DMS 273 (cell line): ENCODE results near the gene USP9Y.

Experiments
- DNase-seq: peaks from one replicate; lab custom pipeline; 2025; ENCODE audit not compliant: unreplicated experiment; lab: John Stamatoyannopoulos, UW

Gene USP9Y

GRCh38 chrY:12784521-12784920, 83.5 kb downstream of the USP9Y start:
- DNase-seq, result no peak

DNA sequence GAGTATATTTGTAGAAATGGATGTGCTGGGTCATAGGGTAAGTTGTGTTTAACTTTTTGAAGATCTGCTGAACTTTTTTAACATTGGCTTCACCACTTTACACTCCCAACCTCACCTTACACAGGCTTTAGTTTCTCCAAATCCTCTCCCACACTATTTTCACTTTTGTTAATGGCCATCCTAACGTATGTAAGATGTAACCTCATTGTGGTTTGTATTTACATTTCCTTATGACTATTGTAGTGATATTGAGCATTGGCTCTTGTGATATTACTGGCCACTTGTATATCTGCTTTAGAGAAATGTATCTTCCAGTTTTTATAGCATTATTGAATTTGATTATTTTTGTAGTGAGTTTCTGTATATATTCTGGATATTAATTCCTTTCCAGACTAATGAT, 93.0 kb downstream of the USP9Y start:
- no peak for DNase-seq

DNA sequence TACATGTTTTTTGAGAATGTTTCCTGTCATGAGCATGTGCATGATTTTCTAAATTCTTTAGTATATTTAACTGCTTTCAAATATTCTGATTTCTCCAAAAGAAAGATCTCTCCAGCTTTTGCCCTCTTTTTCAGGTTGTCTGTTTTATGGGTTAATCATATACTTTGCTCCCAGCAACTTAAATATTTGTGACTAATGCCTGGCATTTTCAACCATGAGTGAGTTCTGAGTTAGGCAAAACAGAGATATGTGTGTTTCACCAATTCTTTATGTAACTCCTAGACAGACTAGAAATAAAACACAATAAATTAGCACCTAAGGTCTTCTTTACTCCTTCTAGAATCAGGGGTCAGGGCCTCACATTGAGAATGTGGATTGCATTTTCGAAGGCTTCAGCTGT, 107.0 kb downstream of the USP9Y start:
- no peak for DNase-seq

DNA sequence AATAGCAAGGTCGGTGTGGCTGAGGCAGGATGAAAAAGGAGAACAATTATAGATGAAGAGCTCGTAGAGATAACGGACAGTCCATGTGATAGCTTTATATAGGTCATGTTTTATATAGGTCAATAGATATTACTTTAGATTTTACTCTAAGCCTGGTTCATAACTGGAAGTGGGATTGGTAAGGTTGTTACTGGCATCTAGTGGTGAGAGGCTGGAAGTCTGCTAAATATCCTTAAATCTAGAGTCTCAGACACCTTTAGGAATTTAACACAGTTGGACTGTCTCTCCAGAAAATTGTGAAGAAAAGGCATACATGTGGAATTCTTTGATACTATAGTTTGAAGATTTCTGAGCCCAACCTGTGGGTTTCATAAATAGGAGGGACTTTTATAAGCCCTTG, 108.0 kb downstream of the USP9Y start:
- no peak for DNase-seq

DNA sequence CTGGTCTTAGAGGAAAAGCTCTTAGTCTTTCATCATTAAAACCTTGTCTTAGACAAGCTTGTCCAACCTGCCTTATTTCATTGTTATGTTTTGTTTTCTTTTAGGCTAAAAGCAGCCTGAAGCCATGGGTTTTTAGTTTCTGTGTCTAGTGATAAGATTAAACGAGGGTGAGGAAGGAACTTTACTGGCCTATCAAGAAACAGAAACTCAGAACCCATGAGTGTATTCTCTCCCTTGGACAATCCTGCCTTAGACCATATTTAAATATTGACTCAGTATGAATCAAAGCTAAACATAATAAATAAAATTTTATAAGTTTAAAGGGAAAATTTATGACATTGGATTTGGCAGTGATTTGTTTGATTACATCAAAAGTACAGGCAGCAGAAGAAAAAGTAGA, 122.4 kb downstream of the USP9Y start:
- no peak for DNase-seq

DNA sequence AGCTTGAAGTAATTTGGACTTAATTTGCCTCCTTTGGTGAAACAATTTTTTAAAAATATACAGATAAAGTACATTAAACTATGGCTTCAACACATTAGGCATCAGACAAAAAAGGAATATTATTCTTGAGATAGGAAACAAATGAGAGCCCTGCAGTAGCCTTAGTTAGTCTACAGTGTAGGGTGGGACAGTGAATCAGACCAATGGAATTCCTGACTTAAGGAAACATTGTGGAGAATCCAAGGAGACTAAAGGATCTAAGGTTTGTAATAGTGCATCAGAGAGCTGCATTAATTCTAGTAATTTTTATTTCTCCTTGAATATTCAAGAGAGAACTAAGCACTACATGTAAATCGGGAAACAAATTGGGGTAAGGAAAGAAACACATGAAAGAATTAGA, 125.8 kb downstream of the USP9Y start:
- no peak for DNase-seq

DNA sequence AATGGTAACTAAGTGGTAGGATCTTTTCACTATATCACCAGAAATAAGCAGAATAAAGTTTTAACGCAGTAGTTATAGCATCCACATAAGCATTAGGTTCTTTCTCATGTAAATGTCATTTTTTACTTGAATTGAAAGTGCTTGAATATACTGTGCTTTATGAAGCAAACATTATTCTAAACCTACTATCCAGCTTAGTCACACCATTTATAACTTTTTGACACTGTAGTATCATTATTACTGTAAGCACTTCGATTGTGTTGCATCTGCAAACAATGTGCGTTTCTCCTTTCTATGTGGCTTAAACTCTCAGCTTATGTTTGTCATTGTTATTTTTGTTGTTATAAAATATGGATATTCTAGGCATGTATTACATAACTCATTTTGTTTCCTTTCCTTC, 132.3 kb downstream of the USP9Y start:
- DNase-seq, result no peak

DNA sequence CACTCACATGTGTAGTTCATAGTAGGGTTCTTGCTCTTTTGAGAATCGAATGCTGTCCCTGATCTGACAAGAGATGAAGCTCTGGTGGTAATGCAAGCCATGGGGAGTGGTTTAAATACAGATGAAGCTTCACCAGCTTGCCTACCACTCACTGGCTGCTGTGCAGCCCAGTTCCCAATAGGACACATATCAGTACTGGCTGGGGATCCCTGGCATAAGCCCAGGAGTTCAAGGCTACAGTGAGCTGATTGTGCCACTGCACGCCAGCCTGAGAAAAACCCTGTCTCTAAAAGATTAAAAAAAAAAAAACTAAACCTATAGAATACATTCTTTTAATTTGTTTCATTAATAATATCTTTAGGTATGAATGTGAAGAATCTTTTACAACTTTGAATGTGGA, 136.5 kb downstream of the USP9Y start:
- DNase-seq, result no peak

GRCh38 chrY:12841368-12841767, 140.3 kb downstream of the USP9Y start:
- no peak for DNase-seq

- no peak for DNase-seq
These were observed 145.8 kb downstream of the USP9Y start for GRCh38 chrY:12846793-12847192.

DNA sequence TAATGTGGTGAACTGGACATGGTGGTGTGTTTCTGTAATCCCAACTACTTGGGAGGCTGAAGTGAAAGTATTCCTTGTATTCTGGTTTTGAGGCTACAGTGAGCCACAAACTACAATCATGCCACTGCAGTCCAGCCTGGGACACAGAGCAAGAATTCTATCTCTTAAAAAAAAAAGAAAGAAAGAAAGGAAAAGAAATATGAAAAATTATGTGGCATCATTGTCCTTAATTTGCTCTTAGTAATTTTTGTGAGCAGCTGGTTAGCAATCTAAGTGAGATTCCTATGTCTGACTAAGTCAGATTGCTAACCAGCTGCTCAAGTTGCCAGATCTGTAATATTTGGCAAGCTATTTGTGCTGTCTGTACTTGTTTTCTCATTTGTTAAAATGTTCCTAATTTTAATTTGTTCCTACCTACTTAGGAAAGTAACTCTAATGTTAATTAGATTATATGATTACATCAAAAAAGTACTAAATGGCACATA, 154.8 kb downstream of the USP9Y start:
- DNase-seq, result no peak

- DNase-seq, result no peak
These were observed 166.9 kb downstream of the USP9Y start for GRCh38 chrY:12867960-12868359.

GRCh38 chrY:12896973-12897372, 195.9 kb downstream of the USP9Y start:
- no peak for DNase-seq

- DNase-seq, result no peak
These were observed 197.6 kb downstream of the USP9Y start for GRCh38 chrY:12898604-12899003.

DNA sequence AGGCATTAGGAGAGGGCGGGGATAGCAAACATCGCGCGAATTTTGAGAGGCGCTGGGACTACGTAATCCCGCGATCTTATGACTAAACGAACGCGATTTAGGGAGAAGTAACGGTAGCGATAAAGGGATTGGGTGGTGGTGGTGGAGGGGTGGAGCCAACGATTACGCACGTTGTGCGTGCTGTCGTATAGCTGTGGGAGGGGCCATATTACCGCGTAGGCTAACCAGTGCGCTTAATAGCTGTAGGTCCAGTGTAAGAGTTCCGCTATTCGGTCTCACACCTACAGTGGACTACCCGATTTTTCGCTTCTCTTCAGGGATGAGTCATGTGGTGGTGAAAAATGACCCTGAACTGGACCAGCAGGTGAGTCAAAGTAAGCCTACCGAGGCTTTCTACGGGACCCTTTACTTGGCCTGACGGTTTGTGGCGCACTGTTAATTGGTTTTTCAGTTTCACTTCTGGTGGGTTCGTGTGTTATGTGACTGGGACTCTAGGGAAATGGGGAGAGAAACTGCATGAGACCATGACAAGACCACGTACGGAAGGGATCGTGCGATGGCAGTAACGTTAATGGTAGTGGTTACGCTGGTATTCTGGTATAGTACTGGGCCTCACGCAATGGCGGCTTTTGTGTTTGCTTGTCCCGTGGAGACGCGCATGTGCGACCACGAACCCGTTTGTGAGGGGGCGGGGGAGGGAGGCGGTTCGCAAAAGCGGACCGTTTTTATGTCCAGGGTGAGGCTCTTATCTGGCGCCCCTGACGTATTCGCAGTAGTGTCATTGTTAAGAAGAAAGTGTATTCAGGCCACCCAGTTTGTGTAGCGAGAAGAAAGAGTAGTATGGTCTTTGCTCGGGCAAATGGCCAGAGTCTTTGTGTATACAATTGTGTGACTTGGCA, 203.8 kb downstream of the USP9Y start, which contains the start of gene DDX3Y:
Gene DDX3Y (plus strand): TSS at position 251 of the 899 bp plus-strand sequence. CDS start 69 bp downstream, at position 320.
- no peak for DNase-seq

DNA sequence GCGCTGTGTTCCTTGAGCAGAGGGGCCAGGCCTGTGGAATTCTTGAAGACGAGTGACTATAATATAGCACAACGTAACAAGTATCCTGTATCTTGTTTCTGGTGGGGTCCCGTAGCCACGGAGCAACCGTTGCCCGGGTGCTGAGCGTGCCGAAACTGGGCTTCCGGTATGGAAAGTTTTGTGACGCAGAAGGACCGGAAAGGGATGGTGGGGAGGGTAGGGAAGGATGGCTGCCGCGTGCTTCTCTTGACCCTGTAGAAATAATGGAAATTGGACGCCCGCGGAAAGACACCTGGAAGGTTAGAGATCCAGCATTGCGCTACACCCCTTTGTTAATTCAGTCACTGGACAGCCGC, 204.5 kb downstream of the USP9Y start:
- DNase-seq, result no peak

DNA sequence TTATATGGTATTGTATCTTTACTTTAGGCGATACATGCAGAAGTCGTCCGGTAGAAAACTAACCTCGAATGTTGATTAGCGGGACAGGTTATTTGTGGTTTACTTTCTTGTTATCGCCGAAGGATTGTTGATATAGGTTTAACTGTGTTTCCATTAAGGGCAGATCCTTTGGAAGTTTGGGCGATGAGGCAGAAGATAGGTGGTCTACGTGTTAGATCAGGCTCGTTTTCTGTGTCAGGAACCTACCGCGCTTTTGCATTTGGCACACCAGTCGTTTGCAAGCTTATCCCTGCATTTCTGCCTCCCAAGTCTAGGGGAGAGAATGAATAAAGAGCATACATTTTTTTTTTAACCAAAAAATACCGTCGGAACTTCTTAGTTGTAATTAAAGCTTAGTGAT, 204.9 kb downstream of the USP9Y start:
- no peak for DNase-seq
